GM12878 (cell line): ENCODE measurements around the gene PIR.

Experiments used
- EP300 ChIP-seq, 2 experiments: fragments of 150-350 bp in 1 of 2; IDR thresholded peaks; 2 replicates each; pipeline ENCODE4 v1.6.1; 2011 to 2012; ENCODE audit warnings: low read depth in 2 of 2, low read length in 2 of 2, borderline replicate concordance in 1 of 2, improper control_type of control experiment in 1 of 2, inconsistent platforms in 1 of 2; ENCODE audit not compliant: control insufficient read depth in 1 of 2
- FOS ChIP-seq: IDR thresholded peaks from 3 replicates; pipeline ENCODE4 v1.6.1; 2011; ENCODE audit warnings: borderline replicate concordance; ENCODE audit not compliant: insufficient read length; ENCODE audit errors: extremely low read depth
- GATAD2B ChIP-seq: fragments of 450-650 bp; conservative IDR thresholded peaks from 2 replicates; pipeline ENCODE4 v1.6.1; 2017; ENCODE audit warnings: low read depth, mild to moderate bottlenecking, moderate library complexity
- MYC ChIP-seq: IDR thresholded peaks from 2 replicates; pipeline ENCODE4 v1.6.1; 2011; ENCODE audit warnings: mild to moderate bottlenecking, low read length, moderate library complexity, inconsistent platforms; ENCODE audit not compliant: insufficient read depth, insufficient replicate concordance, insufficient read length, severe bottlenecking
- NFIC ChIP-seq: IDR thresholded peaks from 2 replicates; pipeline ENCODE4 v1.6.1; 2012; ENCODE audit warnings: low read depth, mild to moderate bottlenecking, inconsistent platforms, low read length, moderate library complexity
- NRF1 ChIP-seq: conservative IDR thresholded peaks from 2 replicates; pipeline ENCODE4 v1.6.1; 2011; ENCODE audit warnings: mild to moderate bottlenecking, low read depth, low read length, improper control_type of control experiment
- POLR2A ChIP-seq: IDR thresholded peaks from 2 replicates; pipeline ENCODE4 v1.6.1; 2011; ENCODE audit warnings: low read depth, mild to moderate bottlenecking, low read length
- POLR2AphosphoS5 ChIP-seq: IDR thresholded peaks from 2 replicates; pipeline ENCODE4 v1.6.1; 2011; ENCODE audit warnings: mild to moderate bottlenecking, low read length, inconsistent platforms
- RAD21 ChIP-seq: IDR thresholded peaks from 2 replicates; pipeline ENCODE4 v1.6.1; 2011; ENCODE audit warnings: mild to moderate bottlenecking, low read depth, low read length, moderate library complexity; ENCODE audit not compliant: insufficient read depth
- SUZ12 ChIP-seq: fragments of 200-600 bp; sonication (generic); IDR thresholded peaks from one replicate; pipeline ENCODE4 v1.6.1; 2018; ENCODE audit warnings: antibody characterized with exemption, mild to moderate bottlenecking; ENCODE audit not compliant: unreplicated experiment
- TAF1 ChIP-seq: IDR thresholded peaks from 2 replicates; pipeline ENCODE4 v1.6.1; 2011; ENCODE audit warnings: mild to moderate bottlenecking, low read depth, low read length, borderline replicate concordance
- ZZZ3 ChIP-seq: IDR thresholded peaks from 2 replicates; pipeline ENCODE4 v1.6.1; 2011; ENCODE audit warnings: low read depth; ENCODE audit not compliant: control insufficient read depth, insufficient read length
- TF ChIP-seq, protein P1 (sequence below), 3 experiments: IDR thresholded peaks in 2 of 3; conservative IDR thresholded peaks in 1 of 3; 2 replicates each; pipeline ENCODE4 v1.5.1; 2011; ENCODE audit warnings: low read depth in 3 of 3, low read length in 3 of 3, mild to moderate bottlenecking in 3 of 3, control low read depth in 2 of 3, moderate library complexity in 2 of 3, inconsistent platforms in 1 of 3, mixed read lengths in 1 of 3; ENCODE audit not compliant: control insufficient read depth in 2 of 3, insufficient read depth in 1 of 3; ENCODE audit errors: extremely low read depth in 1 of 3
- TF ChIP-seq, protein P2 (sequence below): fragments of 450-650 bp; IDR thresholded peaks from 2 replicates; pipeline ENCODE4 v1.6.1; 2017; ENCODE audit warnings: mild to moderate bottlenecking

DNA sequence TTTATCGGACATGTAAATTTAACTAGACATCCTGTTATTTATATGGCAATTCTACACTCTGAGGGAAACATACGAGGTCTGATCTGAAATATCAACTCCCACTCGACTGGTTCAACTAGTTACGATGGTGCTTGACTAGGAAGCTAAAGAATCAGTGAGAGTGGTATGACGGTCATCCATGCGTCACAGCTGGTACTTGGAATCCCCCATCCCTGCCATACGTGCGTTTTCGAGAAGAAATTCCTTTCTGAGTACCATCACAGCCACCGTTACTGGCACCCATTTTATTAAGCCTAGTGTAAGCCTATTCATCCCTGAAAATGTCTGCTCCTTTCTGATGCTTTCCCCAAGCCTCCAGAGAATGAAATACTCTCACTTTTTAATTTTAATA, 157.1 kb downstream of the PIR start:
- TF ChIP-seq RAD21 (no peak), TAF1 (no peak), GATAD2B (no peak), POLR2AphosphoS5 (no peak), SUZ12 (no peak), EP300 (IDR thresholded peaks at IDR 0.05; ENCODE audit: borderline replicate concordance in 1 of 2, control insufficient read depth in 1 of 2, low read depth in 2 of 2, low read length in 2 of 2) (0 out of 4 replicates have a peak, but pooled peaks of 1 of the 2 experiments have one; percentile 14), ZZZ3 (no peak), NRF1 (no peak), FOS (no peak), POLR2A (no peak), MYC (no peak), NFIC (no peak)
- TF ChIP-seq, protein P1, sequence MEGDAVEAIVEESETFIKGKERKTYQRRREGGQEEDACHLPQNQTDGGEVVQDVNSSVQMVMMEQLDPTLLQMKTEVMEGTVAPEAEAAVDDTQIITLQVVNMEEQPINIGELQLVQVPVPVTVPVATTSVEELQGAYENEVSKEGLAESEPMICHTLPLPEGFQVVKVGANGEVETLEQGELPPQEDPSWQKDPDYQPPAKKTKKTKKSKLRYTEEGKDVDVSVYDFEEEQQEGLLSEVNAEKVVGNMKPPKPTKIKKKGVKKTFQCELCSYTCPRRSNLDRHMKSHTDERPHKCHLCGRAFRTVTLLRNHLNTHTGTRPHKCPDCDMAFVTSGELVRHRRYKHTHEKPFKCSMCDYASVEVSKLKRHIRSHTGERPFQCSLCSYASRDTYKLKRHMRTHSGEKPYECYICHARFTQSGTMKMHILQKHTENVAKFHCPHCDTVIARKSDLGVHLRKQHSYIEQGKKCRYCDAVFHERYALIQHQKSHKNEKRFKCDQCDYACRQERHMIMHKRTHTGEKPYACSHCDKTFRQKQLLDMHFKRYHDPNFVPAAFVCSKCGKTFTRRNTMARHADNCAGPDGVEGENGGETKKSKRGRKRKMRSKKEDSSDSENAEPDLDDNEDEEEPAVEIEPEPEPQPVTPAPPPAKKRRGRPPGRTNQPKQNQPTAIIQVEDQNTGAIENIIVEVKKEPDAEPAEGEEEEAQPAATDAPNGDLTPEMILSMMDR (IDR thresholded peaks at IDR 0.05 in 2 of 3, conservative IDR thresholded peaks at IDR 0.05 in 1 of 3; ENCODE audit: control insufficient read depth in 2 of 3, extremely low read depth in 1 of 3, insufficient read depth in 1 of 3, low read depth in 3 of 3, low read length in 3 of 3) = no peak
- TF ChIP-seq, protein P2, sequence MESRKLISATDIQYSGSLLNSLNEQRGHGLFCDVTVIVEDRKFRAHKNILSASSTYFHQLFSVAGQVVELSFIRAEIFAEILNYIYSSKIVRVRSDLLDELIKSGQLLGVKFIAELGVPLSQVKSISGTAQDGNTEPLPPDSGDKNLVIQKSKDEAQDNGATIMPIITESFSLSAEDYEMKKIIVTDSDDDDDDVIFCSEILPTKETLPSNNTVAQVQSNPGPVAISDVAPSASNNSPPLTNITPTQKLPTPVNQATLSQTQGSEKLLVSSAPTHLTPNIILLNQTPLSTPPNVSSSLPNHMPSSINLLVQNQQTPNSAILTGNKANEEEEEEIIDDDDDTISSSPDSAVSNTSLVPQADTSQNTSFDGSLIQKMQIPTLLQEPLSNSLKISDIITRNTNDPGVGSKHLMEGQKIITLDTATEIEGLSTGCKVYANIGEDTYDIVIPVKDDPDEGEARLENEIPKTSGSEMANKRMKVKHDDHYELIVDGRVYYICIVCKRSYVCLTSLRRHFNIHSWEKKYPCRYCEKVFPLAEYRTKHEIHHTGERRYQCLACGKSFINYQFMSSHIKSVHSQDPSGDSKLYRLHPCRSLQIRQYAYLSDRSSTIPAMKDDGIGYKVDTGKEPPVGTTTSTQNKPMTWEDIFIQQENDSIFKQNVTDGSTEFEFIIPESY = no peak
